LNCAP (cell line): Measurements from ENCODE around the gene NPAS3.

Experiments used
- TF ChIP-seq, protein P1 (sequence below): fragments of 450-650 bp; IDR thresholded peaks from 2 replicates; pipeline ENCODE4 v1.5.1; 2017; ENCODE audit warnings: mild to moderate bottlenecking

Gene NPAS3

DNA sequence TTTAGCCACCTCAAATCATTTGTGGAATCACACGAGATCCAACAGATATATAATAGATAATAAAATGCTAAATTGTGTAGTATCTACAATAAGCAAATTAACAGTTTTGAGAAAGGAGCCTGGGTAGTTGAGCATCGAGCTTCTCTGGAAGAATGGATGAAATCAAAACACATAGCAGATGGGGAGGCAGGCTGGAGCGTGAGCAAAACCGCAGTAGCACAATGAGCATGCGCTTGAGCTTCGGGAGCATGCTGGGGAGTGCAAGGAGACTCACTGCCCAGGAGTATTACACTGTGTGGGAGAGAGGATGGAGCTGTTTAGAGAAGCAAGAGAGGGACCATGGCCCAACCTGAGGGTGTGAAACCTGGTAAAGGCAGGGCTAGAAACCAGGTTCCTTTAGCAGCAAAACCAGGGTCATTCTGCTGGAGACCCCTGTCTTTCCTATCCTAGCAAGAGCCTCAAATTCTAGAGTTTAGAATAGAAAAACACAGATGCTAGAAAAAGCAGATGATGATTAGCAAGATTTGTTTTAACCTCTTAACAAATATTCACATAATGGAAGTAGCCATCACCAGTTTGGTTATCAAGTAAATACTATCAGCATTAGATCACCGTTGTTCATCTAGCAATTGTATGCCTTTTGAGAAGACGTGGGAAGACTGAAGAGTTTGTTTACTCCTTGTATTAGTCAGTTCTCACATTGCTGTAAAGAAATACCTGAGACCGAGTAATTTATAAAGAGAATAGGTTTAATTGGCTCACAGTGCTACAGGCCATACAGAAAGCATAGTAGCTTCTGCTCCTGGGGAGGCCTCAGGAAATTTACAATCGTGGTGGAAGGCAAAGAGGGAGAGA is 527.4 kb downstream of the NPAS3 start:
- TF ChIP-seq, protein P1, sequence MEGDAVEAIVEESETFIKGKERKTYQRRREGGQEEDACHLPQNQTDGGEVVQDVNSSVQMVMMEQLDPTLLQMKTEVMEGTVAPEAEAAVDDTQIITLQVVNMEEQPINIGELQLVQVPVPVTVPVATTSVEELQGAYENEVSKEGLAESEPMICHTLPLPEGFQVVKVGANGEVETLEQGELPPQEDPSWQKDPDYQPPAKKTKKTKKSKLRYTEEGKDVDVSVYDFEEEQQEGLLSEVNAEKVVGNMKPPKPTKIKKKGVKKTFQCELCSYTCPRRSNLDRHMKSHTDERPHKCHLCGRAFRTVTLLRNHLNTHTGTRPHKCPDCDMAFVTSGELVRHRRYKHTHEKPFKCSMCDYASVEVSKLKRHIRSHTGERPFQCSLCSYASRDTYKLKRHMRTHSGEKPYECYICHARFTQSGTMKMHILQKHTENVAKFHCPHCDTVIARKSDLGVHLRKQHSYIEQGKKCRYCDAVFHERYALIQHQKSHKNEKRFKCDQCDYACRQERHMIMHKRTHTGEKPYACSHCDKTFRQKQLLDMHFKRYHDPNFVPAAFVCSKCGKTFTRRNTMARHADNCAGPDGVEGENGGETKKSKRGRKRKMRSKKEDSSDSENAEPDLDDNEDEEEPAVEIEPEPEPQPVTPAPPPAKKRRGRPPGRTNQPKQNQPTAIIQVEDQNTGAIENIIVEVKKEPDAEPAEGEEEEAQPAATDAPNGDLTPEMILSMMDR, result no peak

DNA sequence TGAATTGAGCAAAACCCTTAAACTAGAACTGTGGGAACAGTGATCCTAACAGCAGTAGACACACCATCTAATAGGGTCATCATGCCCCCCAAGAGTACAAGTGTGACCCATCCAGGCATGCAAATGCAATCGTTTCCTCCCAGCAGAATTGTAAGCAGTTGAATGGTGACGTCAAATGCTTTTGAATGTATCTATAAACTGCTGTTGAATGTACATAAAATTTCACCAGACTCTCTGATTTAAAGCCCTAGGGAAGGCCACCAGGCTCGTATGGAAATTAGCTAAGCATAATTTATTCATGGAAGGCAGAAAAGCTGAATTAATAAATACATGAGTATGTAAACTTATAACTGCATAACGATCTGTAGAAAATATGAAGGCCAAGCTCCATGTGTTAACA is 529.3 kb downstream of the NPAS3 start:
- TF ChIP-seq, protein P1, result no peak

DNA sequence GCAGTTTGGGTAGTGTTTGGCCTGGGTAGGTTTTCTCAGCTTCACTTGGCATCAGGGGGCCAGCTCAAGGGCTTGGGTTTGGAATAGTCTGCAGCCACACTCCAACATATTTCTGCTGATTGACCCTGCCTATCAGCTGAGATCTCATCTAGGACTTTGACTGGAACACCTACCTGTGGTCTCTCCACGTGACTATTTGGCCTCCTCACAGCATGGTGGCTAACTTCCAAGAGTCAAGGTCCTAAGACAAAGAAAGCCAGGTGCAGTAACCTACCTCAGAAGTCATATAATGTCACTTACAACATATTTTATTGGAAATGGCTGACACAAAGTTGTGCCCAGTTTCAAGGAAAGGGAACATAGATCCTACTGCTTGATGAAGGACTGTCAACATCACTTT is 531.2 kb downstream of the NPAS3 start:
- TF ChIP-seq, protein P1, result no peak

DNA sequence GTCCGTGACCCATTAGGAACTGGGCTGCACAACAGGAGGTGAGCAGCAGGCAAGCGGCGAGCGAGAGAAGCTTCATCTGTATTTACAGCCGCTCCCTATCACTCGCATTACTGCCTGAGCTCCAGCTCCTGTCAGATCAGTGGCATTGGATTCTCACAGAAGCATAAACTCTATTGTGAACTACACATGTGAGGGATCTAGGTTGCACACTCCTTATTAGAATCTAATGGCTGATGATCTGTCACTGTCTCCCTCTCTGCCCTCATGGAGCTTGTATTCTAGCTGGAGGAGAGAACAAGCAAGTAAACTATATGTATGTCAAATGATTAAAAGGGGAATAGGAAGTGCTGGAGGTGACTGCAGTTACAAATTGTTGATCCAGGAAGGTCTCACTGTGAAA is 533.1 kb downstream of the NPAS3 start:
- TF ChIP-seq, protein P1, result no peak

DNA sequence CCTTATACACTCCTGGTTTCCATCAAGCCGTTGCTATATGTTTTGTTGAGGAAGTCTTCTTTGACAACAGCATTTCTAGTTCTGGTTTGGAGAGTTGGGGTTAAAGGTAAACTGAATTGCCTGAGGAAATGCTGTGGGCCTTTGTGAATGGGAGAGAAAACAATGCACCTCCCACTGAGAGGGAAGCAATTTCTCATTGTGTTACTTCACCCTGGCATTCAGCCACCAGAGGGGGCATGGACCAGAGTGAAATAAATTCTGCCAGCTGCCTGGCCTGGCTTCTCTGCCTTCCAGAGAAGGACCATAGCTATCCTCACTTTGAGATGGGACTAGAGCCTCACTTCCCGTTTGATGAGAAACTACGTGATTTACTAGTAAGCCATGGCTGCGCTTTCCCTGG is 536.9 kb downstream of the NPAS3 start:
- TF ChIP-seq, protein P1, result no peak

DNA sequence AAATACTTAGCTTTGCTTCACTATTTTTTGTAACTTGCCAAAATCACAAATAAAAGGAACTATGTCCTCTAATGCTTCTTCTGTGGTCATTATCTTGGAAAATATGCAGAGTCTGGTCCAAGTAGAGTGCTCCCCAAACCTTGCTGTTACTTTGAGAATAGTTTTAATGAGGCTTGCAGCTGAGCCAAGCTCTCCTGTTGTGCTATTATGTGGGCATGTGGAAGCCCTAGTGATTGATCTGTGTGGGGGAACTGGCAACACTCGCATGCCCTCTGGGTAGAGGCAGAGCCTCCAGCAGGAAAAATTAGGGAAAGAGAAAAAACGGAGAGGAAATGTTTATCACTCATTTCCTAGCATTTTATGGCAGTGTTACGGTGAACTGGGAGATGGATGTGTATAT is 539.1 kb downstream of the NPAS3 start:
- TF ChIP-seq, protein P1, result no peak

DNA sequence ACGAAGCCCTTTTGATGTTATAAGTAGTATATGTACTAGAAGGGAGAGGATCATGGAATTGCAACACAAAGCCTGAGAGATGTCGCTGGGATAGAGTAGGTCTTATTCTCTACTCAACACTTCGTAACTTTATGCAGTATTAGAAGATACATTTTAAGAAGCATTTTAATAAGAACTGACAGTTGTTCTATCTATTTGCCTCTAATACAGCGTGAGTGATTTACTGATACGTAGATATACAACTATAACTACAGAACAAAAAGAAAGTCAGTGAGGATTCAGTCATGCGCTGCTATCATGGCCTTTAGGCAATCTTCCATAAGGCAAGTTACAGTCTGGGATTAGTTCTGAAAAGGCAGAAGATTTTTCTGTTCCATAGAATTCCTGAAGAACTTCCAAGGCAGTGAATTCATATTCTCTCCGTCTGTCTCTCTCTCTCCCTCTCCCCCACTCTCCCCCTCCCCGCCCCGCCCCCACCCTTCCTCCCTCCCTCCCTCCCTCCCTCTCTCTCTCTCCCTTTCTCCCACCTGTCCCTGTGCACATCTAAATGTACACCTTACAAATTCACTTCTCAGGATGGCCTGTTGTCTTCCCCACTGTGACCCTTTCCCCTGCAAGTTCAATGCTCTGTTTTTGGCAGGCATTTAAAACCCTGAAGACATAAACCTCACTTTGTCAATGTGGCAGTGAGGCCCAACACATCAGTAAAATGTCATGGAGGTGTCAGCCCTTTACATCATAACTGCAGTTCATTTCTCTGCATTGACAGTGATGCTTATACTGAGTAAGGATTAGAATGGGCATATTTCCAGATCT is 541.6 kb downstream of the NPAS3 start:
- TF ChIP-seq, protein P1, result no peak
